Neural cell (in vitro differentiated cells): ENCODE measurements around the gene ASRGL1. TPM values are rescaled to one million over a fixed set of nuclear protein-coding genes. Genes with fewer than 3 reads are reported as not detected.

Source experiments
- H2AFZ ChIP-seq: fragments of 200-600, 300-800 bp; sonication (generic), shearing (Covaris generic); 2 replicates; pipeline ENCODE4 v1.6.0; 2014; ENCODE audit warnings: low read depth, mild to moderate bottlenecking, antibody characterized with exemption, low read length, moderate library complexity
- H3F3A ChIP-seq: fragments of 200-600 bp; shearing (Covaris generic); 2 replicates; pipeline ENCODE4 v1.6.1; 2016; ENCODE audit warnings: mild to moderate bottlenecking, moderate library complexity, mixed read lengths, antibody characterized with exemption, low read length; ENCODE audit not compliant: insufficient read depth, poor library complexity, severe bottlenecking
- H3K27ac ChIP-seq: fragments of 200-600, 300-800 bp; sonication (generic), shearing (Covaris generic); 2 replicates; pipeline ENCODE4 v1.5.1; 2014; ENCODE audit warnings: mild to moderate bottlenecking, low read length, moderate library complexity
- H3K27me3 ChIP-seq: fragments of 300-800, 200-600 bp; sonication (generic), shearing (Covaris generic); 2 replicates; pipeline ENCODE4 v1.6.0; 2014; ENCODE audit warnings: mild to moderate bottlenecking, low read depth, low read length, moderate library complexity; ENCODE audit not compliant: insufficient read depth
- H3K36me3 ChIP-seq: fragments of 300-800, 200-600 bp; sonication (generic), shearing (Covaris generic); 2 replicates; pipeline ENCODE4 v1.5.1; 2014; ENCODE audit warnings: mild to moderate bottlenecking, antibody characterized with exemption, low read length, moderate library complexity; ENCODE audit not compliant: insufficient read depth
- H3K4me2 ChIP-seq: fragments of 300-800, 200-600 bp; sonication (generic), shearing (Covaris generic); 2 replicates; pipeline ENCODE4 v1.6.0; 2014; ENCODE audit warnings: mild to moderate bottlenecking, low read length
- H3K4me3 ChIP-seq: fragments of 300-800, 200-600 bp; sonication (generic), shearing (Covaris generic); 2 replicates; pipeline ENCODE4 v1.5.1; 2014; ENCODE audit warnings: mild to moderate bottlenecking, low read length, moderate library complexity
- H3K79me2 ChIP-seq: fragments of 200-600 bp; shearing (Covaris generic); replicated peaks from 2 replicates; pipeline ENCODE4 v1.6.0; 2014; ENCODE audit warnings: mild to moderate bottlenecking, low read length, moderate library complexity; ENCODE audit not compliant: insufficient read depth
- H3K9ac ChIP-seq: fragments of 300-800, 200-600 bp; sonication (generic), shearing (Covaris generic); 2 replicates; pipeline ENCODE4 v1.6.1; 2016; ENCODE audit warnings: mild to moderate bottlenecking, low read length, mixed read lengths
- H3K9me2 ChIP-seq: fragments of 200-600 bp; shearing (Covaris generic); 2 replicates; pipeline ENCODE4 v1.6.1; 2016; ENCODE audit warnings: mild to moderate bottlenecking, low read length, mixed read lengths; ENCODE audit not compliant: insufficient read depth
- H3K9me3 ChIP-seq: fragments of 200-600, 300-800 bp; sonication (generic), shearing (Covaris generic); 2 replicates; pipeline ENCODE4 v1.6.1; 2016; ENCODE audit warnings: mild to moderate bottlenecking, mixed run types, low read length, moderate library complexity, mixed read lengths
- H4K20me1 ChIP-seq: fragments of 200-600 bp; shearing (Covaris generic); 2 replicates; pipeline ENCODE4 v1.6.1; 2016; ENCODE audit warnings: mild to moderate bottlenecking, mixed run types; ENCODE audit not compliant: insufficient read depth
- EP300 ChIP-seq: fragments of 450-650 bp; conservative IDR thresholded peaks from 2 replicates; pipeline ENCODE4 v1.6.1; 2014; ENCODE audit warnings: antibody characterized with exemption, mild to moderate bottlenecking, moderate library complexity; ENCODE audit not compliant: poor library complexity, severe bottlenecking
- EZH2 ChIP-seq: fragments of 200-600, 300-800 bp; shearing (Covaris generic), sonication (generic); IDR thresholded peaks from 2 replicates; pipeline ENCODE4 v1.6.1; 2014; ENCODE audit warnings: antibody characterized with exemption, low read length, borderline replicate concordance, mild to moderate bottlenecking; ENCODE audit not compliant: insufficient read depth, poor library complexity, severe bottlenecking
- MXI1 ChIP-seq: fragments of 450-650 bp; conservative IDR thresholded peaks from 2 replicates; pipeline ENCODE4 v1.6.1; 2014; ENCODE audit warnings: antibody characterized with exemption, mild to moderate bottlenecking; ENCODE audit not compliant: poor library complexity, severe bottlenecking
- POLR2AphosphoS5 ChIP-seq: IDR thresholded peaks from 2 replicates; pipeline ENCODE4 v1.6.1; 2012
- RAD21 ChIP-seq: fragments of 450-650 bp; conservative IDR thresholded peaks from 2 replicates; pipeline ENCODE4 v1.6.1; 2014; ENCODE audit warnings: antibody characterized with exemption, mild to moderate bottlenecking, moderate library complexity
- SMC3 ChIP-seq: fragments of 450-650 bp; conservative IDR thresholded peaks from 2 replicates; pipeline ENCODE4 v1.6.1; 2014; ENCODE audit warnings: antibody characterized with exemption, mild to moderate bottlenecking, moderate library complexity; ENCODE audit not compliant: poor library complexity
- TAF1 ChIP-seq: IDR thresholded peaks from 2 replicates; pipeline ENCODE4 v1.6.1; 2012; ENCODE audit warnings: low read depth
- polyA plus RNA-seq: library from polyadenylated mRNA; depleted of rRNA; stranded (reverse); fragments of >200 nt; gene quantifications from 2 replicates; pipeline ENCODE4 v1.2.3, GENCODE V29; 2014
- TF ChIP-seq, protein P1 (sequence below): fragments of 450-650 bp; IDR thresholded peaks from 2 replicates; pipeline ENCODE4 v1.5.1; 2014; ENCODE audit warnings: antibody characterized with exemption, mild to moderate bottlenecking, moderate library complexity; ENCODE audit not compliant: poor library complexity, severe bottlenecking
- TF ChIP-seq, protein P2 (sequence below): IDR thresholded peaks from 2 replicates; pipeline ENCODE4 v1.6.1; 2012; ENCODE audit warnings: borderline replicate concordance

Gene ASRGL1
- polyA plus RNA-seq, 1 donor from 2014 or later = 129 TPM

DNA sequence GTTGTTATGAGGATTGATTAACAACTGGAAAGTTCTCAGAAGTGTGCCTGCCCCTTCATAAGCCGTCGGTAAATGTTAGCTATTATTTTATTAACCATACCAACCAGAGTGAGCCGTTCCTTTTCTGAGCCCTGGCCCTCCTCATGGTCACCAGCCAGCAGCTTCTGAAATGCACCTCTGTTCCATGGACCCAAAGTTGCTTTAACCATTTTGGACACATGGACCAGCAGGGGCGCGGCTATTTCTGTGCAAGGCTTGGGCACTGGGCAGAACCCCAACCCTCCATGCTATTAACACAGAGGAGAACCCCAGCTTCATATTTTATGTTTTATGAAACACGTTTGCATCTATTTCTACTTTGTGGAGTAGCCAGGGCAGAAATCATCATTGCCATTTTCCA, 63.0 kb downstream of the ASRGL1 start:
- no peaks in the 10 kb centered on the region for H4K20me1 ChIP-seq
- no peaks in the 10 kb centered on the region for H3K9me3 ChIP-seq
- H3K27me3 ChIP-seq = no peaks in the 10 kb centered on the region
- H3K36me3 ChIP-seq = no peaks in the 10 kb centered on the region
- no peak overlapping the region for H3K4me3 ChIP-seq
- H3K9me2 ChIP-seq = no peaks in the 10 kb centered on the region
- no peaks in the 10 kb centered on the region for H3K79me2 ChIP-seq
- no peak overlapping the region for H3K9ac ChIP-seq
- TF ChIP-seq EP300 = no peak
- TF ChIP-seq, protein P1, sequence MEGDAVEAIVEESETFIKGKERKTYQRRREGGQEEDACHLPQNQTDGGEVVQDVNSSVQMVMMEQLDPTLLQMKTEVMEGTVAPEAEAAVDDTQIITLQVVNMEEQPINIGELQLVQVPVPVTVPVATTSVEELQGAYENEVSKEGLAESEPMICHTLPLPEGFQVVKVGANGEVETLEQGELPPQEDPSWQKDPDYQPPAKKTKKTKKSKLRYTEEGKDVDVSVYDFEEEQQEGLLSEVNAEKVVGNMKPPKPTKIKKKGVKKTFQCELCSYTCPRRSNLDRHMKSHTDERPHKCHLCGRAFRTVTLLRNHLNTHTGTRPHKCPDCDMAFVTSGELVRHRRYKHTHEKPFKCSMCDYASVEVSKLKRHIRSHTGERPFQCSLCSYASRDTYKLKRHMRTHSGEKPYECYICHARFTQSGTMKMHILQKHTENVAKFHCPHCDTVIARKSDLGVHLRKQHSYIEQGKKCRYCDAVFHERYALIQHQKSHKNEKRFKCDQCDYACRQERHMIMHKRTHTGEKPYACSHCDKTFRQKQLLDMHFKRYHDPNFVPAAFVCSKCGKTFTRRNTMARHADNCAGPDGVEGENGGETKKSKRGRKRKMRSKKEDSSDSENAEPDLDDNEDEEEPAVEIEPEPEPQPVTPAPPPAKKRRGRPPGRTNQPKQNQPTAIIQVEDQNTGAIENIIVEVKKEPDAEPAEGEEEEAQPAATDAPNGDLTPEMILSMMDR = no peak
- no peak for TF ChIP-seq SMC3
- no peak for TF ChIP-seq POLR2AphosphoS5
- TF ChIP-seq, protein P2, sequence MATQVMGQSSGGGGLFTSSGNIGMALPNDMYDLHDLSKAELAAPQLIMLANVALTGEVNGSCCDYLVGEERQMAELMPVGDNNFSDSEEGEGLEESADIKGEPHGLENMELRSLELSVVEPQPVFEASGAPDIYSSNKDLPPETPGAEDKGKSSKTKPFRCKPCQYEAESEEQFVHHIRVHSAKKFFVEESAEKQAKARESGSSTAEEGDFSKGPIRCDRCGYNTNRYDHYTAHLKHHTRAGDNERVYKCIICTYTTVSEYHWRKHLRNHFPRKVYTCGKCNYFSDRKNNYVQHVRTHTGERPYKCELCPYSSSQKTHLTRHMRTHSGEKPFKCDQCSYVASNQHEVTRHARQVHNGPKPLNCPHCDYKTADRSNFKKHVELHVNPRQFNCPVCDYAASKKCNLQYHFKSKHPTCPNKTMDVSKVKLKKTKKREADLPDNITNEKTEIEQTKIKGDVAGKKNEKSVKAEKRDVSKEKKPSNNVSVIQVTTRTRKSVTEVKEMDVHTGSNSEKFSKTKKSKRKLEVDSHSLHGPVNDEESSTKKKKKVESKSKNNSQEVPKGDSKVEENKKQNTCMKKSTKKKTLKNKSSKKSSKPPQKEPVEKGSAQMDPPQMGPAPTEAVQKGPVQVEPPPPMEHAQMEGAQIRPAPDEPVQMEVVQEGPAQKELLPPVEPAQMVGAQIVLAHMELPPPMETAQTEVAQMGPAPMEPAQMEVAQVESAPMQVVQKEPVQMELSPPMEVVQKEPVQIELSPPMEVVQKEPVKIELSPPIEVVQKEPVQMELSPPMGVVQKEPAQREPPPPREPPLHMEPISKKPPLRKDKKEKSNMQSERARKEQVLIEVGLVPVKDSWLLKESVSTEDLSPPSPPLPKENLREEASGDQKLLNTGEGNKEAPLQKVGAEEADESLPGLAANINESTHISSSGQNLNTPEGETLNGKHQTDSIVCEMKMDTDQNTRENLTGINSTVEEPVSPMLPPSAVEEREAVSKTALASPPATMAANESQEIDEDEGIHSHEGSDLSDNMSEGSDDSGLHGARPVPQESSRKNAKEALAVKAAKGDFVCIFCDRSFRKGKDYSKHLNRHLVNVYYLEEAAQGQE = no peak
- no peak for TF ChIP-seq EZH2
- TF ChIP-seq MXI1 = no peak
- no peak for TF ChIP-seq RAD21
- TF ChIP-seq TAF1 = no peak
- no peak overlapping the region for H2AFZ ChIP-seq
- no peak overlapping the region for H3K4me2 ChIP-seq
- H3K27ac ChIP-seq = no peak overlapping the region
- H3F3A ChIP-seq = no peaks in the 10 kb centered on the region

DNA sequence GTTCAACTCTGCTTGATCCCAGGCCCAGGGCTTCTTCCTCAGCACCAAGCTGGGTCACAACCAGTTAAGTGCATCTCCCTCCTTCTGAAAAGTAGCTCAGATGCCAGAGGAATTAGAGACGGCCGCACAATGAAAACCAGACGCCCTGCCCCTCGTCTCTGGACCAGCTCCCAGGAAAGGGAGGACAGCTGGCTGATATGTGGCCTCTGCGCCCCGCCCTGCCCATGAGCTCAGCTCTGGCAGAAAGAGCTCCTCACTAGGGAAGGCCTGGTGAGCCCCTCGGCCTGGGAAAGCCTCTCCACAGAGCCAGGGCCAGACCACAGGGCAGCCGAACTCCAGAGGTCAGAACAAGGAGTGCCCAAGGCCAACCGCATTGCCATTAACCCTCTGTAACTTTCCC, 63.5 kb downstream of the ASRGL1 start:
- Histone ChIP-seq H3K27ac (no peak overlapping the region), H3K4me2 (no peak overlapping the region), H3K4me3 (no peak overlapping the region)

More for the DNA sequence above, 63.5 kb downstream of the ASRGL1 start:
- H3F3A ChIP-seq = no peaks in the 10 kb centered on the region
- no peak overlapping the region for H3K9ac ChIP-seq
- no peak for TF ChIP-seq MXI1
- no peak for TF ChIP-seq TAF1
- no peak for TF ChIP-seq EZH2
- TF ChIP-seq, protein P1 = no peak
- TF ChIP-seq RAD21 = no peak
- TF ChIP-seq, protein P2 = no peak
- no peak for TF ChIP-seq SMC3
- TF ChIP-seq EP300 = no peak
- TF ChIP-seq POLR2AphosphoS5 = no peak
- H3K79me2 ChIP-seq = no peaks in the 10 kb centered on the region
- H3K36me3 ChIP-seq = no peaks in the 10 kb centered on the region
- no peaks in the 10 kb centered on the region for H3K9me3 ChIP-seq
- H2AFZ ChIP-seq = no peak overlapping the region
- H3K27me3 ChIP-seq = no peaks in the 10 kb centered on the region
- H4K20me1 ChIP-seq = no peaks in the 10 kb centered on the region
- H3K9me2 ChIP-seq = no peaks in the 10 kb centered on the region
